WERI-Rb-1 (cell line): Measurements from ENCODE around the gene MKRN1.

Experiments used
- DNase-seq: peaks from one replicate; pipeline ENCODE4 v3.0.0-alpha.2; 2020
- H3K27ac ChIP-seq: fragments of 250-450 bp; sonication (Bioruptor Pico); 2 replicates; pipeline ENCODE4 v1.5.1; 2020; ENCODE audit warnings: mild to moderate bottlenecking, moderate library complexity
- H3K27me3 ChIP-seq: fragments of 250-450 bp; sonication (Bioruptor Pico); 2 replicates; pipeline ENCODE4 v1.5.1; 2021; ENCODE audit warnings: mild to moderate bottlenecking, low read depth, moderate library complexity; ENCODE audit not compliant: insufficient read depth, severe bottlenecking
- H3K36me3 ChIP-seq: fragments of 250-450 bp; sonication (Bioruptor Pico); 2 replicates; pipeline ENCODE4 v1.5.1; 2020; ENCODE audit warnings: mild to moderate bottlenecking, moderate library complexity
- H3K4me3 ChIP-seq: 2 replicates; pipeline ENCODE4 v1.5.1; 2011; ENCODE audit warnings: low read depth, mild to moderate bottlenecking, control low read depth, low read length
- H3K9me3 ChIP-seq: fragments of 250-450 bp; sonication (Bioruptor Pico); 2 replicates; pipeline ENCODE4 v1.5.1; 2021; ENCODE audit warnings: mild to moderate bottlenecking, moderate library complexity; ENCODE audit not compliant: severe bottlenecking
- TF ChIP-seq, protein P1 (sequence below): IDR thresholded peaks from 2 replicates; pipeline ENCODE4 v1.5.1; 2011; ENCODE audit warnings: low read depth, mild to moderate bottlenecking, control low read depth, inconsistent platforms, low read length

Gene MKRN1

GRCh38 chr7:140404565-140405065 lies 74.7 kb downstream of the MKRN1 start:
- Histone ChIP-seq H3K4me3 (no peak overlapping the region), H3K27ac (no peak overlapping the region), H3K36me3 (no peaks in the 10 kb centered on the region), H3K9me3 (no peaks in the 10 kb centered on the region), H3K27me3 (no peaks in the 10 kb centered on the region)
- no peak for DNase-seq
- TF ChIP-seq, protein P1, sequence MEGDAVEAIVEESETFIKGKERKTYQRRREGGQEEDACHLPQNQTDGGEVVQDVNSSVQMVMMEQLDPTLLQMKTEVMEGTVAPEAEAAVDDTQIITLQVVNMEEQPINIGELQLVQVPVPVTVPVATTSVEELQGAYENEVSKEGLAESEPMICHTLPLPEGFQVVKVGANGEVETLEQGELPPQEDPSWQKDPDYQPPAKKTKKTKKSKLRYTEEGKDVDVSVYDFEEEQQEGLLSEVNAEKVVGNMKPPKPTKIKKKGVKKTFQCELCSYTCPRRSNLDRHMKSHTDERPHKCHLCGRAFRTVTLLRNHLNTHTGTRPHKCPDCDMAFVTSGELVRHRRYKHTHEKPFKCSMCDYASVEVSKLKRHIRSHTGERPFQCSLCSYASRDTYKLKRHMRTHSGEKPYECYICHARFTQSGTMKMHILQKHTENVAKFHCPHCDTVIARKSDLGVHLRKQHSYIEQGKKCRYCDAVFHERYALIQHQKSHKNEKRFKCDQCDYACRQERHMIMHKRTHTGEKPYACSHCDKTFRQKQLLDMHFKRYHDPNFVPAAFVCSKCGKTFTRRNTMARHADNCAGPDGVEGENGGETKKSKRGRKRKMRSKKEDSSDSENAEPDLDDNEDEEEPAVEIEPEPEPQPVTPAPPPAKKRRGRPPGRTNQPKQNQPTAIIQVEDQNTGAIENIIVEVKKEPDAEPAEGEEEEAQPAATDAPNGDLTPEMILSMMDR = no peak

DNA sequence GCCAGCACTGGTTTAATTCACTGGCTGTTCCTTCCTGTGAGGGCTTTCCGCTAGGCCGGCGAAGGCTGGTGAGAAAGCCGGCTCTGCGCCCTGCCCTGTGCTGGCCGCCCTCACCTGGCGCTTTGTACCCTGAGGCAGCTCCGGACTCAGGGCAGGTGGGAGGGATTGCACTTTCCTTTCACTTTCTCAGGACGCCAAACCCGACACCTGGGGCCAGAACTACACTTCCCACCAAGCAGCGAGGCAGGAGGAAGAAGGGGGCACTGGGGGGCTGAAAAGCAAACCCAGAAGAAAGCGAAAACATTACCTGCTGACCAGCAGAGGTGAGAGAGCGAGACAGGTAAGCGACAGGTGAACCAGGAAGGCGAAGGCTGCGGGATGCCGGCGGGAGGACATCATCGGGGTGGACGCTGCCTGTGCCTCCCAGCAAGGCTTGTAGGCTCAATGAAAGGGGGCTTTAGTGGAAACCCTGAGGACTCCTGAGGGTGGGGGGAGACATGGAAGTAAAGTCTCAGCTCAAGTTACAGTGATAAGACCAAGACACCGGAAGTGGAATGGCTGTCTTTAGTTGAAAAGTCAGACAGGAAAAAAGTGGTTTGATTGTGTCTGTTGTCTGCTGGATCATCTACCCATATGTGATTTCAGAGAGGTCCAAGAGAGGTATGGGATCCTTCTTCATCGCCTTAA lies 75.3 kb downstream of the MKRN1 start, which contains the start of gene RAB19:
TSS of gene RAB19 (plus strand) at position 181 of the 687 bp plus-strand sequence. CDS start 3,589 bp downstream, outside the sequence.
- Histone ChIP-seq H3K9me3 (no peaks in the 10 kb centered on the region), H3K27ac (no peak within 1 kb of the TSS), H3K36me3 (no peaks in the 10 kb centered on the region), H3K4me3 (no peak within 1 kb of the TSS), H3K27me3 (no peaks in the 10 kb centered on the region)
- TF ChIP-seq, protein P1 = no peak
- no peak for DNase-seq
